GM21515 (cell line): Measurements from ENCODE around the gene TSPAN18.

Experiments used
- ATAC-seq: cut with Tn5 transposase; IDR thresholded peaks from one replicate; pipeline ENCODE4 v1.9.1; 2021; ENCODE audit not compliant: unreplicated experiment

Gene TSPAN18

DNA sequence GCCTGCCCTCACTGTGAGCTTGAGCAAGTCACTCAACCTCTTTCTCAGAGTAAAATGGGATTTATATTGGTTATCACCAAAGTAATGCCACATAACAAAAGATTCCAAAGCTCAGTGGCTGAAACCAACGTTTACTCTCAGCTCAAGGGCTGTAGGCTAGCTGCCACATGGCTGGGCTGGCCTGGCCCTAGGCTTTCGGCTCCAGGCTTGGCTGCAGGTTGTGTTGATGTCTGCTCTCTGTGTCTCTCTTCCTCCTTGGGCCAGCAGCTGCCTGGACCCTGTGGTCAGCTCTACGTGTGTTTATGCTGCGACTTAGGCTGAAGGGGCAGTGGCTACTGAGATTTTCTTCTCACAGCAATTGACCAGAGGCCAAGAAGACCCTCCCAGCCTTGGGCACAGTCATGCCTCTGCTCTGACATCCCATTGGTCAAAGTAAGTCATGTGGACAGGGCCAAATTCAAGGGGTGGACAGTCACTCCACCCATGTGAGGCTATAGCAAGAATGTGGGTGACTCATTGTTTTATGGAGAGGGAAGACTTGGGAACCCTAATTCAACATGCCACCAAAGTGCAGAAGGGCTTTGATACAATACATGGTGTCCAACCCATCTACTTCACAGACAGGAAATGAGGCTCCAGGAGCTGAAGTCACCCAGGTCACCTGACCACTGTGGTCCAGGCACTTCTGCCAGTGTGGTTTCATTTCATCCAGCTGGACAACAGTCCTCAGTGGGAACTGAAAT is 90.6 kb downstream of the TSPAN18 start:
- no peak for ATAC-seq

DNA sequence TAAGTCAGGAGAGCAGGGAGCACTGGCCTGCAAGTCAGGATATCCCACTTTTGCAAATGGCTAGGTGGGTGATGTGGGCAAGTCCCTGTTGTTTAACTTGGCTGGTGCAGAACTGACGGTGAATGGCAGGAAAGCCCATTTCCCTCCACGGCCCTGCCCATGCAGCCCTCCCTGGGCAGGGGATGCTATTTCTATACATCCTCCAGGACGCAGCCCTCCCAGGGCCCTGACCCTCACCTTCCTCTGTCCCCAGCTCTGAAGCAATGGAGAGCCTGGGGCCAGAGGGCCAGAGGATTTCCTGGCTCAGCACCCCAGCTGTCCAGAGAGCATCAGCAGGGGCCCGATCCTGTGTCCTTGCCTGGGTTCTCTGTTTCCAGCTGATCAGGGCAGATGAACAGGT is 91.3 kb downstream of the TSPAN18 start:
- ATAC-seq, result no peak

DNA sequence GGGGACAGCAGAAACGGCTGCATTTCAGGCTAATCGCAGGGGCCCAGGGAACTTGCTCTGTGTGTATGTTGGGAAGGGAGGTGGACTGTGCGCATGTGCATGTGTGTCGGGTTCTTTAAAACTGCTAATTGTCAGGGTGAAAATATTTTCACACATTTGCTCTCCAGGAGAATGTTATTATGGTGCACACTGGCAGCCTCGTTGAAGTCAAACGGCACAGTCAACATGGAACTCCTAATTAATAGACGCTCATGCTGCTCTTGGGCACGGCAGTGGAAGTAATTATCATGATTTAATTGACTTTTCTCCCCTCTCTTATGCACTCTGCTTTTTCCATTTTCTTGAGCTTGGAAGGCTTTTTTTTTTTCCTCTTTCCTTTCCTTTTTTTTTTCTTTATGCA is 92.6 kb downstream of the TSPAN18 start:
- ATAC-seq, result no peak

DNA sequence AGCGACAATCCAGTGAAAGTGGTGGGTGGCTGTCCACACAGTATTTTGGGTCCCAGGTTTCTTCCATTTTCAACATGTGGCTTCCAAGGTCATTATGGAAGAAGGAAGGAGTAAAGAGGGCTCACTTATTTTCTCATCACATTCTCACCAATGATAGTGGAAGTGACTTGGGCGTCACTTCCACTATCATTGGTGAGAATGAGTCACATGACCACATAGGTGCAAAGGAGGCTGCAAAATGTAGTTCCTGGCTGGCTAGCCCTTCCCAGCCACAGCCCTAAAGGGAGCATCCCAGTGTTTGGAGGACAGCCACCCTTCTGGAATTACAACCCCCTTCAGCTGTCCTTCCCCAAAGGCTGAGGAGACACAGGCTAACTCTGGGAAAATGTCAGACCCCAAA is 95.6 kb downstream of the TSPAN18 start:
- ATAC-seq, result no peak

DNA sequence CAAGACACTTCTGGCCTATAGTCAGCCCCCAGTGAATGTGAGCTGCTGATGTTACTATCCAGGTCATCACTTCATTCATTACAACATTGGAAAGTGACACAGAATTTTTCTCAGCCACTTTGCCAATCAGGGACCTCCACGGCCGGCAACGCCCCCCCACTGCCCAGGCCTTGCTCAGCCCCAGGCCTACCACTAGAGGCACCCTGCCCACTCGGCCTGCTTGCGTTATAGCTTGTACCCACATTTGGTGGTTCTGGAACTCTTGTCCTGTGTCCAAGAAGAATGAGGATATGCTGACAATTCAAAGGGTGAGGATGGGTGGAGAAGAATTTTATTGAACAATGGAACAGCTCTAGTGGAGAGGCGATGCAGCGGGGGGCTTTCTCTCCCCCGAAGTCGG is 96.2 kb downstream of the TSPAN18 start:
- ATAC-seq, result no peak

DNA sequence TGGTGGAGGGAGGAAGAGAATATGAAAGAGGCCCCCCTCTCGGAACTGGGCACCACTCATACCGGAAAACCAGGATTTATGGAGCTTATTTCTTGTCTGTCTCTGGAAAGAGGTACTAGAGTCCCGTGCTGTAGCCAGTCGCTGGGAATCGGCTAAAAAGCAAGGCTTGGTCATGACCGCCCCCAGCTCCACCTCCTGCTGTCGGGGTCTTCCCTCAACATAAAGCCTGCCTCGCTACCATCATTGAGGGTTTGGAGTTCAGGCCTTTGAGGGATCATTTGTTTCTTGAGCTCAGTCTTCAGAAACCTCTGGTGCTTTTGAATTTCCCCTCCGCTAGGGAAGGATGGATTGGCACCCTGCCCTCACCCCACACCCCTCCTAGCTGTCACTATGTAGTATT is 97.1 kb downstream of the TSPAN18 start:
- no peak for ATAC-seq

DNA sequence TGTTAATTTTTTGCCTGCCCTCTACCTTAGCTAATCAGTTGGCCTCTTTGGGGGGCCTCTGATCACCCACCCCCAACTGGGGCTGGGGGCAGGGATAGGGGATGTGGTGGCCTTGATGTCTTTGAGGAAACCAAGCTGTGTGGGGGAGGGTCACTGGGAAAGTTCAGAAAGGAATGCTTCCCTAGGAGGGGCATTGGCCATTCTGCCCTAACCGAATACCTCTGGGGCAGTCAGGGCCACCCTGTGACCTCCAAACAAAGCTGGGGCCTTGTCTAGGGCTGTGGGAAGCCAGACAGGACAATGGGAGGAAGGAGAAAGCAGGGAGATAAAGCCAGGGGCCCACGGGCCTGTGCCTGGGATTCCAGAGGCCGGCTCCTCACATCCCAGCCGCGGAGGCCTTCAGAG is 97.5 kb downstream of the TSPAN18 start:
- no peak for ATAC-seq

DNA sequence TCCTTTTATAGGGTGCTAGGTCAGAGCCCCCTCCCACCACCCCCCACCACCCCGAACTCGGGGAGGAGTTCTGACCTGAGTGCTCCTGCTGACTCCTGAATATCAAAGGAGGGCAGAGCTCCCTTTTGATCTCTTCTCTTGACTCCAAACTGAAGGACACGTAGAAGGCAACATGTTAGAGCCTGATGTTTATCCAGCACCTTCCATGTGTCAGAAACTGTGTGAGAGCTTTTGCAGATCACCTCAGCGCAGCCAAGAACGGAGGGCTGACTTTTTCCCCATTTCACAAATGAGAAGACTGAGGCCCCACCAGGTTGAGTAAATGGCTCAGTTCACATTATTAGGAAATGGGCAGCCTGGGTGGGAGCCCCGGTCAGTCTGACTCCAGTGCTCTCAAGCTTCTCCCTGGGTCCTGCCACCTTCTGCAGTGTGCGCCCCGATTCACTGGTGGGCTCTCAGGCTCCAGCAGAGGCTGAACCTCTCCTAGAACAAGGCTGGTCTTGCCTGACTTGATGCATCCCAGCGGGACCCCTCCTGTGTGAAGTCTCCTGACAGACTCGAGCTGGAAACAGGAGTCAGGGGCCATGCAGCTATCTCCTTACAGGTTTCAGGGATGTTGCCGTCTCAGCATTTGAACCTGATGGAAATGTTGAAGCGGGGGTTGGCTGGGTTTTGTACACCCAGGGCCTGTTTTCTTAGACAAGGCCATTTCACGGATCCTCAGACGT is 98.5 kb downstream of the TSPAN18 start:
- ATAC-seq, result no peak

DNA sequence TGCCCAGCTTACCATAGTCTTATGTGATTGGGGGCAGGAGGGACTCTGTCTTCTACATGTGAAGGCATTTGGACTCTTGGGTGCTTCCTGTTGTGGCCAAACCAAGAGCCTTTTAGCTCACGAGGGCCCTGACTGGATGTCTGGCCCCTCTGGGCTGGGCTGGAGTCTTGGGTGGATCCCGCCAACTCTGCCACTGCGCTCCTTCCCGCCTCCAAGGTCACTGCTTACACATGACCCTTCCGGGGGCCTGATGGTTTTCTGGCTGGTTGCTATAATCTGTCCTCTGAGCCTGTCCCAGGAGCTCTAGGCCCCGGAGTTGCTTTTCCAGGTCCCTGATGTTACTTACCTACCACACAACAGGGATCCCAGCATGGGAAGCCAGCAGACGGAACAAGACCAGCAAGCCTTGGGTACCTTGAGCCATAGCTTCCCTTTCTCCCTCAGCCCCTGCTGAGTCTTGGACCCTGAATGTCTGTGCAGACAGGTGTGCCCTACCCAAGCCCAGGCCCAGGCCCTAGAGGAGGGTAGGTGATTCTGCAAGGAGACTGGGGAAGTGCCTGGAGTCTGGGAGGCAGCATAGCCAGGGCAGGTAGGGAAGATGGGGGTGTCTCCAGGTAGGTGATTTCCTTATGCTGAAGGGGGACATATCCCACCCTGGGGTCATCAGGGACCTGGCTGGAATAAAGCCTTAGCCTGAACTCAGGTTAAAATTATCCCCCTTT is 100.3 kb downstream of the TSPAN18 start:
- no peak for ATAC-seq

DNA sequence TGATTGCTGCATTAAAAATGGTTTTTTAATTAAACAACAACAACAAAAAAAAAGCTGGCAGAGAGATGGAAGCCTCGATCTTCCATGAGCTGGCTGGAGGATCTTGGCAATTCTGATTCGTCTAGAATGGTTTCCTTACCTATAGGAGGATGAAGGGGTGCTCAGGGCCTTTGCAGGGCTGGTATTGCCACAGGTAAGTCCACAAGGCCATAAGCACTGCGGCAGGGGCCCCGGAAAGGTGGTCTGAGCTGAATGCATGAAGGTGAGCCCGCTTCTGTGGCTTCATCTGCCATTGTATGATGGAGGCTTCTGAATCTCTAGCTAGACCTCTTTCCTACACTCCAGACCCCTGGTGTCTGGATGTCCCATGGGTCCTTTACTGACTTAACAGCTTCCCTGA is 101.5 kb downstream of the TSPAN18 start:
- ATAC-seq, result no peak

DNA sequence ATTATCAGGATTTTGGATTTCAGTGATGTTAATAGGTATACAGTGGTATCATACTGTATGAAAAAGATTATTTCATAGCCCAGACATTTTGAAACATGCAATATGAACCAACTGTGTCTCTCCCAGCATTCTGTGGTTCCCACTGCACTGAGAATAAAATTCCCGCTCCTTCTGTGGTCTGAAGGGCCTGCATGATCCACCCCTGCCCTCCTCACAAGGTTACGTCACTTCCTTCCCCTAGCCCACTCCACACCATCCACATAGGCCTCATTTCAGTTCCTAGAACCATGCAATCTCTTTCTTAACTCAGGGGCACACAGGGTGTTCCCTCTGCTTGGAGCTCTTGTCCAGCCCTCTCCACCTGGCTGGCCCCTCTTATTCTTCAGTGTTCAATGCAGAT is 103.1 kb downstream of the TSPAN18 start:
- ATAC-seq, result no peak

DNA sequence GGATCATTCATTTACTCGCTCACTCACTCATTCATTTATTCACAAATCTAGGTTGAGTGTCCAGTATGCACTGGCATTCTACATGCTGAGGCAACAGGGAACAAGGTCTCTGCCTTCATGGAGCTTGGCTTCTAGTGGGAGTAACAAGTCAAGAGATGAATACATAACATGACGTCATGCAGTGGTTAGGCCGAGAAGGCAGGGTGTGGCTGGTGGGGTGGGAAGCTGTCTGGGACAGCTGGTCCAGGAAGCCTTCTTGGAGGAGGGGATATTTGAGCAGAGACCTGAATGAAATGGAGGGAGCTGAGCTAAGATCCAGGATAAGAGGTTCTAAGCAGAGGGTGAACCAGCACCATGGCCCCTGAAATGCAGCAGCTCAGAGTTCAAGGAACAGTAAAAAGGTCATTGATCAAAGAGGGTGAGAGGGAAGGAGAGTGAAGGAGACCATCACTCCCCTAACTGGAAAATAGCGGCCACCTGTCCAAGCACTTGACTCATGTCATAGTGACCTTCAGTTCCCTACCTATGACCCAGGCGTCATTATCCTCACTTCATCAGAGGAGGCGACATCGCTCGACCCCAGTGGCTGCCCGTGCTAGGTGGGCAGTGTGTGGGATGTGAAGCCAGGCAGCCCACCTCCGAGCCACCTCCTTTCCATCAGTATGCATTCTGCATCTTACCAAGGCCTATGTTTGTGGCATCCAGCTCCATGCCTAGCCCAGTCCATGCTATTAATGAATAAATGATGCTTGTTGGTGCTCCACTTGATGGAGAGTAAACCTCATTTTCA is 105.0 kb downstream of the TSPAN18 start:
- ATAC-seq, result no peak

DNA sequence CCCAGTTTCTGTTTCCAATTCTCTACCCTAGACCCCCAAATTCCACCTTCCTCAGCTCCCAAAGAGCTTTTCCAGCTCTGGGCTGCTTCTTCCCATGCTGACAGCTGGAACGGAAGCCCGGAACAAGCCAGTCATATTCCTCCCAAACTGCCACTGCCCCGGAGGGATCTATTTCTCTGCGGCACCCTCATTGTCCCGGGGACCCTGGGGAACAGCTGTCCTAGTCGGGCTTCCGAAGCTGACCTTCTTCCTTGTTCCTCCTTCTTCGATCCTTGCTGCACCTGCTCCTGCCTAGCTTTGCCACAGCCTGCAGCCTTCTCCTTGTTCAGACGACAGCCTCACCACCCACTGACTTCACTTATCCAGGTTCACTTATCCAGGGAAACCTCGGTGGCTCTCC is 105.7 kb downstream of the TSPAN18 start:
- no peak for ATAC-seq

DNA sequence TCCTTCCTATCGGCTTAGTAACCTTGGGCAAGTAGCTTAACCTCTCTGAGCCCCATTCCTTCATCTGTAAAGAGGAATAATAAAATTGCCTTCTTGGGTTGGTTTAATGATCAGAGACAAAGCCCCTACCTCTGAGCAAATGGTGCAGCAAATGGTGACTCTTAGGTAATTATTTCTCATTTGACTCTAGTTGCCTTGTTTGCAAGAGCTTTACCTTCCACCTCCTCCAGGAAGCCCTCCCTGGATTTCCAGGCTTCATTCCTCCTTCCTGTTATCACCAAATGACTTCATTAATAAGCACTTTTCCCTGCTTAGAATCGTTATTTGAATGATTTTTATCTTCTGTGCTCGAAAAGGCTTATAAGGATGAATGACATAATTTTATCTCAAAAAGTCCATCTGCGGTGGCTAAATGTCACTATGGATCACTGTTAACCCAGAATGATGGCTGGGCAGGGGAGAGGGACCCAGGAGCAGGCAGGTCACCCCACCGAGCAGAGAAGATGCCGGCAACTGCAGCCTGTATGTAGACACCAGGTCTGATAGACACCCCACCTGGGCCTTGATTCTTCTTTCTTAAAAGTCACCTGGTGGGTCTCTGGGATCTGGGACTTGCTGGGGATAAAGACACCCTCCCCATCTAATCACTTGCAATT is 106.6 kb downstream of the TSPAN18 start:
- no peak for ATAC-seq

DNA sequence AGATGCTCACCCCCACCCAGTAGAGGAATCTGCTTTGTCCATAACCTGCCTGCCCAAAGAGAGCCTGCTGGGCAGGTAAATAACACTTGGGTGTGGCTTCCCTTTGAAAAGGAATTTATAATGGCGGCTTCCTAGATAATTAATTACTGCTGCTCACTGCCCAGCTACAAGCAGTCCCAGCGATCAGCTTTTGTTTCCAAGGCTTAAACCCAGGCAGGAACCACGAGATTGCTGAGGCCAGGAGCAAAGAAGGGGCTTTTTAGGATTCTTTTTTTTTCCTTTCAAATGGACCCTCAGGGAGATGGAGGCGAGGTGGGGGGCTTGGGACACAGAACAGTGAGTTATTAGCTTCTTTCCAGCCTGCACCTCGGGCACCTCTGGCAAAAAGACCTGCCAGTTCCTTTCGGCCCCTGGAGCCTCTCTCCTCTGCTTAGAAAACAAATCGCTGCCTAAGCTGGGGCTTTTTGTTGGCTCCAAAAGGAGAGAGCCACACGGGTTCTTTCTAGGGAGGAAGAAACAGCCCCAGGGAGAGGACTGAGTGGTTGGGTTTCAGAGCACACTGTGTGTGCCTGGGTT is 107.2 kb downstream of the TSPAN18 start:
- no peak for ATAC-seq

DNA sequence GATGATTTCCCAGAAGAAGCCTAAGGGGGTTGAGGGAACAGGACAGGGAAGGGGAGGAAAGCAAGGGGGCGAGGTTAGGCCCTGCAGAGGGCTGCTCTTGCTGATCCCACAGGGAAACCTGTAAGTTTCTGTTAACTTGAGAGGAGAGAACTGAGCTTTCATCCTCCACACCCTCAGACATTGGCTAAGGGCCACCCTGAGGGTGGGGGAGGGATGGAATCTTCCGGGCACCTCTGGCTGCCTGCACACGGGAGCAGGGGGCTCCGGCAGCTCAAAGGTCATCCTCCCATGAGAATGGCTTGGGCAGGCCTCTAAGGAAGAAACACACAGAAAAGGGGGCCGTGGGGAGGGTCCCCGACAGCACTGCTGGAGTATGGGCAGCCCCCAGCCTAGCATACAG is 108.1 kb downstream of the TSPAN18 start:
- ATAC-seq, result no peak

DNA sequence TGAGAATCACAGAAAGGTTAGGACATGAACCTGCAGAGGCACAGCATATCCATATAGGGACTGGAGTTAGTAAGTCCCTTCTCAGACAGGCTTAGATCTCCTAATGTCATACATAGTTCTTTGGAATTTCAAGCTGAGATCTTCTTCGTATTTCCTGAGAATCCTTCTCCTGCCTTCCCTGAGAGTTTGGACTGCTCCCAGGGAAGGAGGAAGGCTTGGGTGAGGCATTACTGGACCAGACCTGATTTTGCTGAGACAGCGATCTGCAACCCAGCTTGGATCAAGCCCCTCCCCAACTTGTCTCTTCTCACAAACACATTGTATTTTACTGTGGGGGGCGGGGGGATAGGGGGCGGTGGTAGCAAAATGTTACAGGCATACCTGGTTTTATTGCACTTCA is 108.5 kb downstream of the TSPAN18 start:
- ATAC-seq, result no peak

DNA sequence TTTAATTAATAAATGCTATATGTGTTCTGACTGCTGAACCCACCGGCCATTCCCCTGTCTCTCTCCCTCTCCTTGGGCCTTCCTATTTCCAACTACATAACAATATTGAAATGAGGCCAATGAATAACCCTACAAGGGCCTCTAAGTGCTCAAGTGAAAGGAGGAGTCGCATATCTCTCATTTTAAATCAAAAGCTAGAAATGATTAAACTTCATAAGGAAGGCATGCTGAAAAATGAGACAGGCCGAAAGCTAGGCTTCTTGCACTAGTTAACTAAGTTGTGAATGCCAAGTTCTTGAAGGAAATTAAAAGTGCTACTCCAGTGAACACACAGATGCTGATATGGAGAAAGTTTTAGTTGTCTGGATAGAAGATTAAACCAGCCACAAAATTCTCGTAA is 109.2 kb downstream of the TSPAN18 start:
- ATAC-seq, result no peak

DNA sequence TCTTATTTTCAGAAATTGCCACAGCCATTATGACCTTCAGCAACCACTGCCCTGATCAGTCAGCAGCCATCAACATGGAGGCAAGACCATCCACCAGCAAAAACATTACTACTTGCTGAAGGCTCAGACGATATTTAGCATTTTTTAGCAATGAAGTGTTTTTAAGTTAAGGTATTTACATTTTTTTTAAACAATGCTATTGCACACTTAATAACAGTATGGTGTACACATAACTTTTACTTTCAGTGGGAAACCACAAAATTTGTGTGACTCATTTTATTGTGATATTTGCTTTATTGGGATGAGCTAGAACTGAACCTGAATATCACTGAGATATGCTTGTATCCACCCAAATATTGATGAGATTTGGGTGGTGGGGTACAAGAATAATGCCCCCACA is 110.9 kb downstream of the TSPAN18 start:
- no peak for ATAC-seq

DNA sequence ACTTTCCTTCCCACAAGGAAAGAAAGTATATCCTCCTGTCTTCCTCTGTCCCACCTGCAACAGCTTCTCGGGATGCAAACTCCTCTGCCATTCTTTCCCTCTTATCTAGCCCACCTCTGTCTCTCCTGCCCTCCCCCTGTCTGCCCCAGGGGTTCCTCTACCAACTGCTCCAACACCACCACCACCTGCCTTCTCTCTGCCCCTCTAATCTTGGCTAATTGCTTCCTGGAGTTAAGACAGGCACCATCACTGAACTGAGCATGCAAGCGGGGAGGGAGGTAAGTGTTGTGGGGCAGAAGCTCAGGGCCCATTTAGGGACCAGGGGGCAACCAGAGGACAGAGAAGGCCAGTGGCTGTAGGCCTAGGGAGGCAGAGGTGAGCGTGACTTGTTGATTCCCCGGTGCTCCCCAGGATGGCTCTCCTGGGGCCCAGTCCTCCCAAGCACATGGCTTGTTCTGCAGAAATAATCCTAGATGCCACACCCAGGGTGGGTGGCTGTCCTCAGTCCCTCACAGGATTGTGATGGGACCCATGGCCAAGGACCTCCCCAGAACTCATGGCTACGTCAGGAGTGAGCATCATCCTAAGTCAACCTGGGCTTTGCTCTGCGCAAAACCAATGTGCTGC is 112.8 kb downstream of the TSPAN18 start:
- ATAC-seq, result no peak
